A549 (cell line): Measurements from ENCODE around the gene TM7SF3. TPM values are rescaled to one million over a fixed set of nuclear protein-coding genes. Genes with fewer than 3 reads are reported as not detected.

Source experiments
- ATAC-seq, 2 experiments: fragments of 200-7000 bp in 1 of 2; fragments of >200 bp in 1 of 2; cut with Nextera tagmentation in 1 of 2; cut with Tn5 transposase in 1 of 2; 3 replicates each; pipeline versions ENCODE4 v1.8.0 to v1.9.1; 2018 to 2020; ENCODE audit warnings: mild to moderate bottlenecking in 1 of 2, moderate library complexity in 1 of 2
- CTCF ChIA-PET: fragments of 300-600 bp; sonication (Branson Sonifier 250); formaldehyde crosslinking; extraction: SDS; loops from one replicate; lab custom pipeline; 2021; ENCODE audit warnings: antibody characterized with exemption, inconsistent platforms; lab: Yijun Ruan, JAX
- POLR2A ChIA-PET: fragments of 350-600 bp; formaldehyde crosslinking; extraction: SDS; loops from one replicate; lab custom pipeline; 2021; ENCODE audit warnings: antibody characterized with exemption, inconsistent platforms; lab: Yijun Ruan, JAX
- DNase-seq, 2 experiments: peaks; one replicate each; pipeline versions ENCODE4 v3.0.0 to v3.0.0-alpha.2; 2011 to 2016; ENCODE audit warnings: low read depth in 1 of 2, low spot score in 1 of 2
- FAIRE-seq: peaks from 2 replicates; lab custom pipeline; 2011; peaks lifted over from hg19 to GRCh38; lab: Jason Lieb, UNC
- H3K27ac ChIP-seq, 2 experiments: fragments of >200 bp; sonication (Bioruptor Twin); formaldehyde crosslinking; 3 replicates each; pipeline ENCODE4 v1.5.1; 2016 to 2017
- H3K4me1 ChIP-seq: fragments of >200 bp; sonication (Bioruptor Twin); formaldehyde crosslinking; 3 replicates; pipeline ENCODE4 v1.6.1; 2016
- H3K4me2 ChIP-seq: fragments of >200 bp; sonication (Bioruptor Twin); formaldehyde crosslinking; 3 replicates; pipeline ENCODE4 v1.6.1; 2016
- H3K4me3 ChIP-seq: fragments of >200 bp; sonication (Bioruptor Twin); formaldehyde crosslinking; 3 replicates; pipeline ENCODE4 v1.5.1; 2016
- H3K9me3 ChIP-seq: fragments of >200 bp; sonication (Bioruptor Twin); formaldehyde crosslinking; 3 replicates; pipeline ENCODE4 v1.6.1; 2016
- BCL3 ChIP-seq: fragments of >200 bp; sonication (Bioruptor Twin); formaldehyde crosslinking; IDR thresholded peaks from 3 replicates; pipeline ENCODE4 v1.6.1; 2016
- EHMT2 ChIP-seq: fragments of 200-600 bp; sonication (generic); IDR thresholded peaks from 2 replicates; pipeline ENCODE4 v1.6.1; 2016; ENCODE audit warnings: antibody characterized with exemption, low read depth, mild to moderate bottlenecking, moderate library complexity
- EP300 ChIP-seq, 2 experiments: fragments of >200 bp; sonication (Bioruptor Twin); formaldehyde crosslinking; IDR thresholded peaks; 2 replicates in 1 of 2; 3 replicates in 1 of 2; pipeline ENCODE4 v1.6.1; 2016 to 2017
- GATA3 ChIP-seq: IDR thresholded peaks from 2 replicates; pipeline ENCODE4 v1.6.1; 2012; ENCODE audit warnings: borderline replicate concordance
- HDAC2 ChIP-seq: fragments of 200-600 bp; sonication (generic); IDR thresholded peaks from 2 replicates; pipeline ENCODE4 v1.6.1; 2016
- JUN ChIP-seq, 2 experiments: fragments of >200 bp; sonication (Bioruptor Twin); formaldehyde crosslinking; IDR thresholded peaks; 2 replicates in 1 of 2; 3 replicates in 1 of 2; pipeline ENCODE4 v1.6.1; 2016 to 2017
- KDM5A ChIP-seq: fragments of 200-600 bp; sonication (generic); IDR thresholded peaks from 2 replicates; pipeline ENCODE4 v1.6.1; 2016; ENCODE audit warnings: antibody characterized with exemption, mild to moderate bottlenecking
- NPAS2 ChIP-seq: fragments of 250-450 bp; sonication (Bioruptor Pico); IDR thresholded peaks from 2 replicates; pipeline ENCODE4 v1.8.0; 2022; ENCODE audit warnings: mild to moderate bottlenecking, moderate library complexity, borderline replicate concordance
- NR3C1 ChIP-seq: fragments of >200 bp; sonication (Bioruptor Twin); formaldehyde crosslinking; IDR thresholded peaks from 3 replicates; pipeline ENCODE4 v1.6.1; 2017
- RCOR1 ChIP-seq: fragments of 150-350 bp; IDR thresholded peaks from 2 replicates; pipeline ENCODE4 v1.6.1; 2014; ENCODE audit warnings: antibody characterized with exemption, low read length, low read depth
- RNF2 ChIP-seq: fragments of 200-600 bp; sonication (generic); IDR thresholded peaks from 2 replicates; pipeline ENCODE4 v1.6.1; 2016; ENCODE audit warnings: low read depth, mild to moderate bottlenecking, antibody characterized with exemption, moderate library complexity, borderline replicate concordance
- SREBF2 ChIP-seq: fragments of 450-650 bp; IDR thresholded peaks from 2 replicates; pipeline ENCODE4 v1.6.1; 2014; ENCODE audit warnings: mild to moderate bottlenecking, moderate library complexity
- ZFP36 ChIP-seq: fragments of 450-650 bp; IDR thresholded peaks from 2 replicates; pipeline ENCODE4 v1.6.1; 2014; ENCODE audit warnings: borderline replicate concordance; ENCODE audit not compliant: partially characterized antibody
- ZSCAN20 ChIP-seq: fragments of 250-450 bp; sonication (Bioruptor Pico); IDR thresholded peaks from 2 replicates; pipeline ENCODE4 v1.8.0; 2022; ENCODE audit warnings: mild to moderate bottlenecking, moderate library complexity
- WGBS: methylation state at CpG from one replicate; pipeline ENCODE4 v1.1.6; 2017; ENCODE audit errors: missing lambda C conversion rate; 5-methylcytosine and 5-hydroxymethylcytosine counted together
- polyA plus RNA-seq, 4 experiments: library from polyadenylated mRNA; depleted of rRNA in 3 of 4; stranded (reverse); fragments of >200 nt; fragmentation: RNase III in 1 of 4; extraction: RNeasy Plus Mini Kit Qiagen cat#74134 plus additional on column Dnase treatment in 1 of 4; gene quantifications; 2 replicates in 3 of 4; 3 replicates in 1 of 4; pipeline ENCODE4 v1.2.3, GENCODE V29; 2011 to 2017
- TF ChIP-seq, protein P1 (sequence below): IDR thresholded peaks from 2 replicates; pipeline ENCODE4 v1.6.1; 2012
- TF ChIP-seq, protein P2 (sequence below): fragments of 450-650 bp; IDR thresholded peaks from 2 replicates; pipeline ENCODE4 v1.6.1; 2014; ENCODE audit warnings: antibody characterized with exemption
- TF ChIP-seq, protein P3 (sequence below): fragments of 150-350 bp; IDR thresholded peaks from 2 replicates; pipeline ENCODE4 v1.6.1; 2014; ENCODE audit warnings: low read depth, mild to moderate bottlenecking, low read length
- TF ChIP-seq, protein P4 (sequence below): fragments of 200-600 bp; sonication (generic); IDR thresholded peaks from 2 replicates; pipeline ENCODE4 v1.6.1; 2016; ENCODE audit warnings: antibody characterized with exemption, mild to moderate bottlenecking, moderate library complexity
- TF ChIP-seq, protein P5 (sequence below): fragments of 250-450 bp; sonication (Bioruptor Pico); IDR thresholded peaks from 2 replicates; pipeline ENCODE4 v1.5.0; 2021; ENCODE audit warnings: mild to moderate bottlenecking, moderate library complexity, borderline replicate concordance

TM7SF3 gene
- polyA plus RNA-seq, 2 of the 4 experiments (the other 2 are of a cell fraction): 67.8 to 177 TPM

- DNase-seq (no peak), FAIRE-seq (no peak), ATAC-seq (no peak)
- CTCF ChIA-PET: interaction anchor here (1.4 kb wide), 1 partner anchor 24 kb away, joined by 3 read pairs; no protein-coding TSS in a partner anchor
- Histone ChIP-seq H3K9me3 (no peaks in the 10 kb centered on the region), H3K4me1 (peaks cover 6% of the 10 kb centered on the region; the same call in 1 of the 3 replicates), H3K4me3 (no peak overlapping the region), H3K27ac (no peak overlapping the region), H3K4me2 (no peak overlapping the region)
- no peak for TF ChIP-seq SREBF2
- TF ChIP-seq, protein P1, sequence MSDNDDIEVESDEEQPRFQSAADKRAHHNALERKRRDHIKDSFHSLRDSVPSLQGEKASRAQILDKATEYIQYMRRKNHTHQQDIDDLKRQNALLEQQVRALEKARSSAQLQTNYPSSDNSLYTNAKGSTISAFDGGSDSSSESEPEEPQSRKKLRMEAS: no peak
- TF ChIP-seq, protein P2, sequence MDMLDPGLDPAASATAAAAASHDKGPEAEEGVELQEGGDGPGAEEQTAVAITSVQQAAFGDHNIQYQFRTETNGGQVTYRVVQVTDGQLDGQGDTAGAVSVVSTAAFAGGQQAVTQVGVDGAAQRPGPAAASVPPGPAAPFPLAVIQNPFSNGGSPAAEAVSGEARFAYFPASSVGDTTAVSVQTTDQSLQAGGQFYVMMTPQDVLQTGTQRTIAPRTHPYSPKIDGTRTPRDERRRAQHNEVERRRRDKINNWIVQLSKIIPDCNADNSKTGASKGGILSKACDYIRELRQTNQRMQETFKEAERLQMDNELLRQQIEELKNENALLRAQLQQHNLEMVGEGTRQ: no peak
- no peak for TF ChIP-seq NPAS2 (CRISPR knock-in tag)
- no peak for TF ChIP-seq EP300 (IDR thresholded peaks at IDR 0.05)
- TF ChIP-seq, protein P3, sequence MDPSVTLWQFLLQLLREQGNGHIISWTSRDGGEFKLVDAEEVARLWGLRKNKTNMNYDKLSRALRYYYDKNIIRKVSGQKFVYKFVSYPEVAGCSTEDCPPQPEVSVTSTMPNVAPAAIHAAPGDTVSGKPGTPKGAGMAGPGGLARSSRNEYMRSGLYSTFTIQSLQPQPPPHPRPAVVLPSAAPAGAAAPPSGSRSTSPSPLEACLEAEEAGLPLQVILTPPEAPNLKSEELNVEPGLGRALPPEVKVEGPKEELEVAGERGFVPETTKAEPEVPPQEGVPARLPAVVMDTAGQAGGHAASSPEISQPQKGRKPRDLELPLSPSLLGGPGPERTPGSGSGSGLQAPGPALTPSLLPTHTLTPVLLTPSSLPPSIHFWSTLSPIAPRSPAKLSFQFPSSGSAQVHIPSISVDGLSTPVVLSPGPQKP: no peak
- no peak for TF ChIP-seq RCOR1
- no peak for TF ChIP-seq GATA3
- no peak for TF ChIP-seq ZSCAN20 (CRISPR knock-in tag)
- no peak for TF ChIP-seq JUN (IDR thresholded peaks at IDR 0.05)
- TF ChIP-seq HDAC2: no peak
- no peak for TF ChIP-seq RNF2
- TF ChIP-seq BCL3: no peak
- TF ChIP-seq EHMT2: no peak
- TF ChIP-seq, protein P4, sequence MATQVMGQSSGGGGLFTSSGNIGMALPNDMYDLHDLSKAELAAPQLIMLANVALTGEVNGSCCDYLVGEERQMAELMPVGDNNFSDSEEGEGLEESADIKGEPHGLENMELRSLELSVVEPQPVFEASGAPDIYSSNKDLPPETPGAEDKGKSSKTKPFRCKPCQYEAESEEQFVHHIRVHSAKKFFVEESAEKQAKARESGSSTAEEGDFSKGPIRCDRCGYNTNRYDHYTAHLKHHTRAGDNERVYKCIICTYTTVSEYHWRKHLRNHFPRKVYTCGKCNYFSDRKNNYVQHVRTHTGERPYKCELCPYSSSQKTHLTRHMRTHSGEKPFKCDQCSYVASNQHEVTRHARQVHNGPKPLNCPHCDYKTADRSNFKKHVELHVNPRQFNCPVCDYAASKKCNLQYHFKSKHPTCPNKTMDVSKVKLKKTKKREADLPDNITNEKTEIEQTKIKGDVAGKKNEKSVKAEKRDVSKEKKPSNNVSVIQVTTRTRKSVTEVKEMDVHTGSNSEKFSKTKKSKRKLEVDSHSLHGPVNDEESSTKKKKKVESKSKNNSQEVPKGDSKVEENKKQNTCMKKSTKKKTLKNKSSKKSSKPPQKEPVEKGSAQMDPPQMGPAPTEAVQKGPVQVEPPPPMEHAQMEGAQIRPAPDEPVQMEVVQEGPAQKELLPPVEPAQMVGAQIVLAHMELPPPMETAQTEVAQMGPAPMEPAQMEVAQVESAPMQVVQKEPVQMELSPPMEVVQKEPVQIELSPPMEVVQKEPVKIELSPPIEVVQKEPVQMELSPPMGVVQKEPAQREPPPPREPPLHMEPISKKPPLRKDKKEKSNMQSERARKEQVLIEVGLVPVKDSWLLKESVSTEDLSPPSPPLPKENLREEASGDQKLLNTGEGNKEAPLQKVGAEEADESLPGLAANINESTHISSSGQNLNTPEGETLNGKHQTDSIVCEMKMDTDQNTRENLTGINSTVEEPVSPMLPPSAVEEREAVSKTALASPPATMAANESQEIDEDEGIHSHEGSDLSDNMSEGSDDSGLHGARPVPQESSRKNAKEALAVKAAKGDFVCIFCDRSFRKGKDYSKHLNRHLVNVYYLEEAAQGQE: no peak
- no peak for TF ChIP-seq NR3C1
- POLR2A ChIA-PET: no interaction called here
- 84% methylated on average over 10 of the region's 10 CpGs for WGBS
These were observed 26.4 kb downstream of the TM7SF3 start for GRCh38 chr12:26987634-26988424.

DNA sequence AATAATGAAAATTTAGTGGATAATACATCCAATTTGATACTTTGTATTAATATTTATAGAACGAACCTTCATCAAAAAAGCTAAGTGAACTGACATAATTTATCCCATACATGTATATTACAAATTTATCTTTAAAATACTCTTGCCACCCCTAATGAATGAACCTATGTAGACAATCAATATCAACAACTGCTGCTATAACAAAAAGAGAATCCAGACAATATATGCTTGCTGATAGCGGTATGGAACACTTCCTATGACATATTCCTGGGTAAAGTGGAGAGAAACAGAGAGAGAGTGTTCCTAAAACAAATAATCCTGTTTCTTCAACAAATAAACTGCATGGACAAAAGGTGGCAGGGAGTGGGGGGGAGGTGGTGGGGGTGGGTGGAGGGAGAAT is 31.3 kb downstream of the TM7SF3 start:
- TF ChIP-seq KDM5A (no peak), ZFP36 (no peak)
- TF ChIP-seq, protein P5, sequence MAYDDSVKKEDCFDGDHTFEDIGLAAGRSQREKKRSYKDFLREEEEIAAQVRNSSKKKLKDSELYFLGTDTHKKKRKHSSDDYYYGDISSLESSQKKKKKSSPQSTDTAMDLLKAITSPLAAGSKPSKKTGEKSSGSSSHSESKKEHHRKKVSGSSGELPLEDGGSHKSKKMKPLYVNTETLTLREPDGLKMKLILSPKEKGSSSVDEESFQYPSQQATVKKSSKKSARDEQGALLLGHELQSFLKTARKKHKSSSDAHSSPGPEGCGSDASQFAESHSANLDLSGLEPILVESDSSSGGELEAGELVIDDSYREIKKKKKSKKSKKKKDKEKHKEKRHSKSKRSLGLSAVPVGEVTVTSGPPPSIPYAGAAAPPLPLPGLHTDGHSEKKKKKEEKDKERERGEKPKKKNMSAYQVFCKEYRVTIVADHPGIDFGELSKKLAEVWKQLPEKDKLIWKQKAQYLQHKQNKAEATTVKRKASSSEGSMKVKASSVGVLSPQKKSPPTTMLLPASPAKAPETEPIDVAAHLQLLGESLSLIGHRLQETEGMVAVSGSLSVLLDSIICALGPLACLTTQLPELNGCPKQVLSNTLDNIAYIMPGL: no peak
- Histone ChIP-seq H3K27ac (no peak overlapping the region), H3K4me3 (no peak overlapping the region), H3K9me3 (no peaks in the 10 kb centered on the region), H3K4me1 (no peaks in the 10 kb centered on the region), H3K4me2 (no peak overlapping the region)
- 91% methylated on average over 2 of the region's 2 CpGs for WGBS
- DNase-seq (no peak), FAIRE-seq (no peak), ATAC-seq (no peak)
- ChIA-PET CTCF (interaction anchor here (1.0 to 1.7 kb wide), 3 partner anchors 10 to 65 kb away, joined by 3 to 4 read pairs (median 3); partner anchors contain the start of gene TM7SF3), POLR2A (no interaction called here)
